ENCODE data around the gene TEN1.

Gene TEN1

GRCh38 chr17:76008208-76008607 is 29.2 kb downstream of the TEN1 start:
- no peak for DNase-seq

DNA sequence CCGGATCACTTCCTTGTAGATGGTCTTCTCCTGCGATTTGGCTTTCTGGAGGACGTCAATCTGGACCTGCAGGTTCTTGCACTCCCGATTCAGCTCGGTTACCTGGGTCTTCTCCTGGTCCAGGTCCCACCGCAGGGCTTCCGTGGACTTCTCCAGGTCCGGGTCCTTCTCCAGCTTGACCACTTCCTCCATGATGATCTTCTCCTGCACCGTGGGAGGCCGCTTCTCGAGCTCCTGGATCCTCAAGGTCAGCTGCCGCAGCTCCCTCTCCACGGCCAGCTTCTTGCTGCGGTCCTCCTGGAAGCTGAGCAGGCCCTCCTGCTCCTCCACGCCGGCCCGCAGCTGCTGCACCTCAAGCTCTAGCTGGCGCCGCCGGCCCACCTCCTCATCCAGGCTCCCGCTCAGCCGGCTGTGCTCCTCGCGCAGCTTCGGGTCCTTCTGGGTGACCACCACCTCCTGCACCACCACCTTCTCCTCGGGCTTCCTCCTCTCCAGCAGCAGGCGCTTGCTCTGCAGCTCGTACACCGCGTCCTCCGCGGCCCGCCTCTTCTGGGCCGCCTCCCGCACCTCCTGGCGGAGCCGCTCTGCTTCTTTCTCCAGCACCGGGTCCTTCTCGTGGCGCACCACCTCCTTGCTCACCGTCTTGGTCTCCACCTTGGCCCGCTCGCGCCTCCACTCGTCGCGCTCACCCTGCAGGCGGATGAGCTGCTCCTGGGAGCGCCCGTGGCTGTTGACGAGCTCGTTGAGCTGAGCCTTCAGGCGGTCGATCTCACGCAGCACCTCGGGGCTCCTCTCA is 29.8 kb downstream of the TEN1 start:
- no peak for DNase-seq

DNA sequence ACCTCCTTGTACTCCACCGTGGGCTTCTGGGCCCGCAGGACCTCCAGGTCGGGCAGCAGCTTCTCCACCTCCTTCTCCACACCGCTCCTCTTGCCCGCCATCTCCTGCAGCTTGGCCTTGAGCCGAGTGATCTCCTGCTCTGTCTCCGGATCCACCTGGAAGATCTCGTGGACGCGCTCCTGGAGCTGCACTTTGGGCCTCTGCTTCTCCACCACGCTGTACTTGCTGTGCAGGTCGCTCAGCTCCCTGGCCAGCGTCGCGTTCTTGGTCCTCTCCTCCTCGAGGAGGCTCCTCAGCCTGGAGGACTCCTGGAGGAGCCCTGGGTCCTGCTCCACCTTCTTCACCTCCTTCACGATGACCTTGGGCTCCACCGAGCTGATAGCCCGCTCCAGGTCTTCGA is 30.4 kb downstream of the TEN1 start:
- no peak for DNase-seq

DNA sequence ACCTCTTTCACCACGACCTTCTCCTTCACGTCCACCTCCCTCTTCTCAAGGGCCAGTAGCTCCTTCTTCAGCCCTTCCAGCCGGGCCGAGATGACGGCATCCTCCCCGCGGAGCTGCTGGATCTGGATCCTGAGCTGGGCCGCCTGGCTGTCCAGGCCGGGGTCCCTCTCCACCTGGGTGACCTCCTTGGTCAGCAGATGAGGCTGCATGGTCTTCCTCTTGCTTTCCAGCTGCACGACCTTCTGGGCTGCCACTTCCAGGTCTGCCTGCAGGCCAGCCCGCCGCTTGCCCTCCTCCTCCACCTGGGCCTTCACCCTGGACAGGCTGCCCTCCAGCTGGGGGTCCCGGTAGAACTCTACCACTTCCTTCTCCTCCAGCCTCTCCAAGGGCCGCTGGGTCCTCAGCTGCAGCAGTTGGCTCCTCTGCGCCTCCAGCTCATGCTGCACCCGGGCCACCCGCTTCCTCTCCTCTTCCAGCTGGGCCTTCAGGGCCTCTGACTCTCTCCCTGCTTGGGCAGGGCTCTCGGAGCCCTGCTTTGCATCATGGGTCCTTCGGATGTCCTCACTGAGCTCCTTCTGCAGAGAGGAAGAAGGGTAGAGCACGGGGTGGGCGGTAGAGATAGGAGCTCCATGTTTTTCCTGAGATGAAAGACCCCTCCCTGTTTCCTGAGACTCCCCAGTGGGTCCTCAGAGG is 31.1 kb downstream of the TEN1 start:
- DNase-seq, result no peak

DNA sequence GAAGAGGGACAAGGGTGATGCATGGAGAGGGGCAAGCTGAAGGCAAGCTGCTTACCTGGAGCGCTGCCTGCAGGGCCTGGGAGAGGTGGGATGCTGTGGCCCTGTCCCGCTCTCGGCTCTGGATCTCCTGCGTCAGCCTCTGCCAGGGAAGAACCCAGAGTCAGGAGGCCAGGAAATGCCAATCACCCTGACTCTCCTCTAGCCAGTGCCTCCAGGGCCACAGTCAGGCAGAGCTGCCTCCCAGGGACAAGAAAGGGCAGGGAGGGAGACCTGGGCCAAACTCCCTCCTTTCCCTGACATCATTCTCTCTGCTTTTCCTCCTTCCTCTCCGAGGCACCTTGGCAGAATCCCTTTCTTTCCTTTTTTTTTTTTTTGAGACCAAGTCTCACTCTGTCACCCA is 32.9 kb downstream of the TEN1 start:
- no peak for DNase-seq

DNA sequence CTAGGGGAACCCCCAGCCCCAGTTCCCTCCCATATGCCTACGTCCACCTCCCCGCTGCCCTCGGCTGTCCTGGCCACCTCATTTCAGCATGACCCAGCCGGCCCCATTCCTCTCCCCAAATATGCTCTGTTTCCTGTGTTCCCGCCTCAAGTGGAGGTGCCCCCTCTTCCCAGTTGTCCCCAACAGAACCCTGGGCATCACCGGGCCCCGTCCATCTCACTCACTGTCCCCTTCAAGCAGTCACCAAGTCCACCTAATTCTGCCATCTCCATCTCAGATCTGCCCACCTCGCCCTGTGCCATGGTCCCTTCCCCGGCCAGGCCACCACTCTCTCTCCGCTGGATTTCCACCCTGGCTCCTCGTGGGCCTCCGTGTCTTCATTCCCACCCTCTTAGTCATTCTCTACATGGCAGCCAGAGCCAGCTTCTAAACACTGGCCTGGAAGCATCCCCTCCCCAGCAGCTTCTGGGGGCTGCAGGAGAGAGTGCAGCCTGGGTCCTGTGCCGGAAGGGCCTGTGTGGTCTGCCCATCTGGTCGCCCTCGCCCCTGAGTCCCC is 34.4 kb downstream of the TEN1 start:
- no peak for DNase-seq

GRCh38 chr17:76014100-76014924 is 35.3 kb downstream of the TEN1 start:
- peak; percentile 78 for DNase-seq

DNA sequence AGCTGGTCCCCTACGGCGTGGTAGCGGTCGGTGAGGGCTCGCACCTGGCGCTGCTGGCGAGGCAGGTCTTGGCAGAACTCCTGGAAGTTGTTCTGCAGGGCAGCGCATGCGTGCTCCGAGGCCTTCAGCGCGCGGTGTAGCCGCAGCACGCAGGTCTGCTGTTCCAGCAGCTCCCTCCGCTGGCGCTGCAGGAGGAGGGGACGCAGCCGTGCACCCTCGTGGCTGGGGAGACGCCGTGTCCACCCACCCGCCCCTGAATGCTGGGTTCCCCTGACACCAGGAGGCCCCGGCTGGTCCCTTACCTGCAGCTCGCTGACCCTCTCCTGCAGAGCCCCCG is 35.9 kb downstream of the TEN1 start:
- no peak for DNase-seq

DNA sequence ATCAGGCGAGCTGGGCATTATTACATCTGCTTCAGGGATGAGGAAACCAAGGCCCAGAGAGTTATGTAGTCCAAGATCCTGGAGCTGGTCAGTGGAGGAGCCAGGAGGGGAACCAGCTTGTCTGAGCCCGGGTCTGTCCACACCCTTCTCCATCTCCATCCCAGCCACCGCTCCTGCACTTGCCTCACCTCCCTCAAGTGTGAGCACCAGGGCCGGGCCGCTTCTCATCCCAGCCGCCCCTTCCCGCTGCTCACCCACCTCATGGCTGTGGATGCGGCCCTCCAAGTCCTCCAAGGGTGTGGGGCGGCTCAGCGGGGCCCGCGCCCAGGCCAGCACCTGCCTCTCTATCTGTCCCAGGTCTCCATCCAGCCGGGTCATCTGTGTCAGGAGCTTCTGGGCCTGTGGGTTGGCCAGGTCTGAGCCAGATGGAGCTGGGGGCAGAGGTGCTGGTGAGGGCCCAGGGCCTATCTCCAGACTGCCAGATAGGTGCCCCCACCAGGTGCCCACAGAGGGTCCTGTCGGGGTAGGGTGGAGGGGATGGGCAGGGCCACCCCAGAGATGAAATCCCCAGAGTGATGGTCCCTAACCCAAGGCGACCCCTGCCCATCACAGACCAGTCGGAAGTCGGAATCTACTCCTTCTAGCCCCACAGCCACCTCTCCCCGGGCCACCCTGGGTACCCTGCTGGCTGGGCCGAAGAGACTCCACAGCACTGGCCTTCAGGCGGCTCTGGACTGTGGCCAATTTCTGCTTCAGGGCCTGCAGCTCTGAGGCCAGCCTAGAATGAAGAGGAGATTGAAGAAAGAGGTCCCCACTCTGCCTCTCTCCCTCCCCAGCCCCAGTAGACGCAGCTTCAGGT is 38.7 kb downstream of the TEN1 start:
- no peak for DNase-seq

GRCh38 chr17:76018340-76018680 is 39.3 kb downstream of the TEN1 start:
- DNase-seq, result no peak

- DNase-seq, result no peak
Observed at GRCh38 chr17:76018801-76019200, 39.8 kb downstream of the TEN1 start.

- no peak for DNase-seq
Observed at GRCh38 chr17:76019833-76020467, 40.9 kb downstream of the TEN1 start.

GRCh38 chr17:76022285-76022684 is 43.2 kb downstream of the TEN1 start:
- no peak for DNase-seq

GRCh38 chr17:76022973-76023899 is 44.2 kb downstream of the TEN1 start:
- DNase-seq, result no peak

- DNase-seq, result no peak
Observed at GRCh38 chr17:76023900-76024237, 44.8 kb downstream of the TEN1 start.

GRCh38 chr17:76024353-76024752 is 45.3 kb downstream of the TEN1 start:
- DNase-seq, result no peak

DNA sequence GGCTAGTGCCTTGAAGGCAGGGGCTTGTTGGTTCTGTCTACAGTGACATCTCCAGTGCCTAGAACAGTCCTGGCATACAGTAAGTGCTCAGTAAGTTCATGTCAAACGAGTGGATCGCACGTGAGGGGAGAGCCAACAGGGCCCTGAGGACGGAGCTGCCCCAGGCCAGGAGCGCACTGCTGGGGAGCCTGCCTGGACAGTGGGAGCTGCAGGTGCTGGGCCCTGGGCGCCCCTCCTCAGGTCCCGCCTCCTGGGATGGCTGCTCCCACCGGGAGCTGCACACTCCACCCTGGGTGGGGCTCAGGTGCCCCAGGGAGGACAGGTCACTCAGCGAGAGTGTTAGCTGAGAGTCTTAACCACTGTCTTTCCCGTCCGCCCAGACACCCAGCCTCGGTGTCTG is 46.3 kb downstream of the TEN1 start:
- no peak for DNase-seq

GRCh38 chr17:76026714-76027158 is 47.7 kb downstream of the TEN1 start:
- DNase-seq, result no peak

DNA sequence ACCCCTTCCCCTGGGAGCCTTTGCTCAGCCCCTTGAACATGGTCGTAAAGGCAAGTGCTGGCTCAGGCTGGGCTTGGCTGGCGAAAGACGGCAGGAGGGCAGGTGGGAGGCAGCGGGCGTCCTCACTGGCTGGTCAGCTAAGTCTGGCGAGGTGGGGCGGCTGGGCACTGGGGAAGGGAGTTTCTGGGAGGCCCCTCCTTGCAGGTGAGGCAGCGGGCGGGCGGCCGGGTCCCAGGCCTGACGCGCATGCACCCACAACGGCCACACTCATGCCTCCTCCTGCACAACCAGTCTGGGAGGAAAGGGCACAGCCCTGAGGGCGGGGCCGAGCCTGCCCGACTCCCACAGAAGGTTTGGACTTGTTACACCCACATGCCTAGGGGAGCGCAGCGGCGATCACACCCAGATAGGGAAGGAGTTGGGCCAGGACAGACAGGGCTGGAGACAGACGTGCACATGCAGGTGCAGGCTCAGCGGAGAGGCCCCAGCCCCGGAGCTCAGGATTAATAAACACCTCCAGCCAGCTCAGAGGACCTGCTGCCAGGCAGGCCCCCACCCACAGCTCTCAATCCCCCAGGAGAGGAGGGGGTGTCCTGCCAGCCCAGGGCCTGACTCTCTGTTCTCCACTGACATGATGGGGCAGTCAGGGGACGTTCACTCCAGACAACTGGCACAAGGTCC is 48.3 kb downstream of the TEN1 start, which contains the start of gene EVPL:
Gene EVPL (minus strand): TSS at position 148 of the 681 bp plus-strand sequence. CDS start 108 bp downstream, at position 40.
- DNase-seq, result no peak

DNA sequence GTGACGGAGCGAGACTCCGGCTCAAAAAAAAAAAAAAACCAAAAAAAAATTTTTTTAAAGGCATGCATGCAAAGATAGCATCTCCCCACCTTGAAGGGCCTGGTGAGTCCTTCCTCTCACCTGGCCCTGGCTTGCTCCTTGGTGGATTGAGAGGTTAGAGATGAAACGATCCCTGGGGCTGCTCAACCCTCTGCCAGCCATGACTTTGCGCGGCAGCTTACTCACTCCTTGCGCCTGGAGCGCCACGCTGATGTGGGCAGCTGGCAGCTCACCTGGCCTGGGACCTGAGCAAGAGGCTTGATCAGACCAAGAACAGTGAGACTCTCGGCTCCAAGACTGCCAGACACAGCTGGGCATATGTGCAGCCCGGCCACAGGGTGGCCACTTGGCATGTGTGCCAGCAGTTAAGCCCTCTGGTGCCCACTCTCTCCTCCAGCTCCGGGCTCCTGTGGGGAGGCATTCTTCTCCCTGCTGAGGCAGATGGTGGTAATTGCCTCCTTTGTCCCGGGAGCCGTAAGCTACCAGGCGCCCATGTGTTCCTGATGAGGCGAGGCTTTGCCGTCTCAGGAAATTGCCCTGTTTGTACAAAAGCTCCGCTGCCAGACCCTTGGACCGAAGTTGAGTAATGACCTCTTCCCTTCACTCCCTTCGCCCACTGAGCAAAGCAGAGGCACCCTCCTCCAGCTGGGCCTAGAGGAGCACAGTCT is 53.2 kb downstream of the TEN1 start:
- no peak for DNase-seq
